Nephron (organoid): Measurements from ENCODE around the gene ADGRL3.

Experiments used
- H3K27ac Mint-ChIP-seq, 3 experiments: 2 replicates each; pipeline ENCODE4 v1.8.0; 2020; ENCODE audit warnings: mixed read lengths in 3 of 3, mild to moderate bottlenecking in 2 of 3, moderate library complexity in 1 of 3
- H3K27me3 Mint-ChIP-seq: 2 replicates; pipeline ENCODE4 v1.8.0; 2021; ENCODE audit warnings: low read depth, mild to moderate bottlenecking, moderate library complexity, mixed read lengths
- H3K36me3 Mint-ChIP-seq: 2 replicates; pipeline ENCODE4 v1.8.0; 2020; ENCODE audit warnings: low read depth, mixed read lengths
- H3K4me1 Mint-ChIP-seq: 2 replicates; pipeline ENCODE4 v1.8.0; 2020; ENCODE audit warnings: mixed read lengths
- H3K4me3 Mint-ChIP-seq, 3 experiments: 2 replicates each; pipeline ENCODE4 v1.8.0; 2020; ENCODE audit warnings: mild to moderate bottlenecking in 3 of 3, mixed read lengths in 3 of 3, moderate library complexity in 2 of 3
- H3K9me3 Mint-ChIP-seq: 2 replicates; pipeline ENCODE4 v1.8.0; 2020; ENCODE audit warnings: mixed read lengths
- CTCF ChIP-seq, 3 experiments: fragments of 200-600 bp; sonication (generic); IDR thresholded peaks; one replicate each; pipeline ENCODE4 v1.5.0; 2021; ENCODE audit warnings: antibody characterized with exemption in 3 of 3; ENCODE audit not compliant: unreplicated experiment in 3 of 3

Gene ADGRL3

GRCh38 chr4:61860376-61860775 lies 660.2 kb downstream of the ADGRL3 start:
- Mint-ChIP-seq H3K27ac (no peak overlapping the region), H3K27me3 (no peaks in the 10 kb centered on the region), H3K4me1 (peaks cover 11% of the 10 kb centered on the region), H3K9me3 (no peaks in the 10 kb centered on the region), H3K36me3 (peaks cover 4% of the 10 kb centered on the region), H3K4me3 (no peak overlapping the region)
- no peak for TF ChIP-seq CTCF (IDR thresholded peaks at IDR 0.05; ENCODE audit: unreplicated experiment in 3 of 3)

DNA sequence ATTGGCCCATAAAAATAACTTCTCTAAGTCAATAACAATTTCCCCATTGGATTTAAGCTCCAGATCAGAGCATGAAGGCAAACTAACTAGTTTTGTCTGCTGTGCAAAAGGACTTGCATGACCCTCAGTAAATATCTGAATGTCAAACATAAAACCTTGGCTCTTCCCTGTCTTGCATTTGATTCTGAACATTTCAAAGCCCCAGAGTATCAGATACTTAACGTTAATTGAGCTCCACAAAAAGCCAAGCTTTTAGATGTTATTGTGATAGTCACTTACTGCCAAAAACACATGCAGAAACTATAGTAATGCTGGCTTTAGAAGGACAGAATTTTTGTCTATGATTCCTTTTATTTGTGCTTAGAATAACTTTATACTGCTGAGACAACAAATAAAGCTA lies 664.2 kb downstream of the ADGRL3 start:
- Mint-ChIP-seq H3K36me3 (peaks cover 4% of the 10 kb centered on the region), H3K4me1 (peaks cover 19% of the 10 kb centered on the region)

GRCh38 chr4:61866378-61867030 lies 666.4 kb downstream of the ADGRL3 start:
- TF ChIP-seq CTCF (IDR thresholded peaks at IDR 0.05; ENCODE audit: unreplicated experiment in 3 of 3), result no peak
- H3K27me3 Mint-ChIP-seq, result no peaks in the 10 kb centered on the region

More for the DNA sequence above, 664.2 kb downstream of the ADGRL3 start:
- Mint-ChIP-seq H3K4me3 (no peak overlapping the region), H3K9me3 (no peaks in the 10 kb centered on the region), H3K27ac (no peak overlapping the region), H3K27me3 (no peaks in the 10 kb centered on the region)
- TF ChIP-seq CTCF (IDR thresholded peaks at IDR 0.05; ENCODE audit: unreplicated experiment in 3 of 3), result no peak

GRCh38 chr4:61872983-61873382 lies 672.9 kb downstream of the ADGRL3 start:
- H3K27me3 Mint-ChIP-seq, result no peaks in the 10 kb centered on the region
- H3K9me3 Mint-ChIP-seq, result no peaks in the 10 kb centered on the region
- no peaks in the 10 kb centered on the region for H3K36me3 Mint-ChIP-seq
- H3K4me3 Mint-ChIP-seq, result no peak overlapping the region
- no peak for TF ChIP-seq CTCF (IDR thresholded peaks at IDR 0.05; ENCODE audit: unreplicated experiment in 3 of 3)
- H3K4me1 Mint-ChIP-seq, result no peaks in the 10 kb centered on the region
- H3K27ac Mint-ChIP-seq, result no peak overlapping the region

More at GRCh38 chr4:61866378-61867030, 666.4 kb downstream of the ADGRL3 start:
- Mint-ChIP-seq H3K27ac (no peak overlapping the region), H3K9me3 (no peaks in the 10 kb centered on the region), H3K4me3 (no peak overlapping the region), H3K4me1 (peaks cover 19% of the 10 kb centered on the region), H3K36me3 (no peaks in the 10 kb centered on the region)

GRCh38 chr4:61877266-61877665 lies 677.1 kb downstream of the ADGRL3 start:
- Mint-ChIP-seq H3K4me3 (no peak overlapping the region), H3K27me3 (no peaks in the 10 kb centered on the region), H3K27ac (no peak overlapping the region), H3K9me3 (no peaks in the 10 kb centered on the region), H3K4me1 (no peaks in the 10 kb centered on the region), H3K36me3 (no peaks in the 10 kb centered on the region)
- no peak for TF ChIP-seq CTCF (IDR thresholded peaks at IDR 0.05; ENCODE audit: unreplicated experiment in 3 of 3)

DNA sequence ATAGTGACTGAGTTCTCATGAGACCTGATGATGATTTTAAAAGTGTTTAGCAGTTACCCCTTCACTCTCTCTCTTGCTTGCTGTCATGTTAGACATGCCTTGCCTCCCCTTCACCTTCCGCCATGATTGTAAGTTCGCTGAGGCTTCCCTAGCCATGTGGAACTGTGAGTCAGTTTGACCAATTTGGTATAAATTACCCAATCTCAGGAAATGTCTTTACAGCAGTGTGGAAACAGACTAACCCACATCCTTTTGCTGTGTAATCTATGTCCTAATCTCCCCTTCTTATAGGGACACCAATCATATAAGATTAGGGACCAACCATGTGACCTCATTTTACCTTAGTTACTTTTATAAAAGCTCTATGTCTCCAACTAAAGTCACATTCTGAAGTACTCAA lies 677.8 kb downstream of the ADGRL3 start:
- H3K9me3 Mint-ChIP-seq, result no peaks in the 10 kb centered on the region
- TF ChIP-seq CTCF (IDR thresholded peaks at IDR 0.05; ENCODE audit: unreplicated experiment in 3 of 3), result no peak
- H3K27me3 Mint-ChIP-seq, result no peaks in the 10 kb centered on the region
- H3K4me1 Mint-ChIP-seq, result no peaks in the 10 kb centered on the region
- H3K27ac Mint-ChIP-seq, result no peak overlapping the region
- H3K36me3 Mint-ChIP-seq, result no peaks in the 10 kb centered on the region
- H3K4me3 Mint-ChIP-seq, result no peak overlapping the region
